Smooth muscle cell (in vitro differentiated cells): ENCODE measurements around the gene PTPRN2. TPM values are rescaled to one million over a fixed set of nuclear protein-coding genes. Genes with fewer than 3 reads are reported as not detected.
"Not testable (repeated sequence)": the region's sequence is repeated elsewhere in the genome, so short reads cannot be mapped to it uniquely, and the experiment has no call there.

ENCODE experiments used
- DNase-seq: peaks from one replicate; lab custom pipeline; 2025; ENCODE audit not compliant: unreplicated experiment; lab: John Stamatoyannopoulos, UW
- H2AFZ ChIP-seq: fragments of 200-600 bp; sonication (generic); 2 replicates; pipeline ENCODE4 v1.6.0; 2016; ENCODE audit warnings: antibody characterized with exemption, low read depth, mild to moderate bottlenecking
- H3F3A ChIP-seq: fragments of 200-600 bp; sonication (generic); 2 replicates; pipeline ENCODE4 v1.6.0; 2017; ENCODE audit warnings: antibody characterized with exemption, low read depth
- H3K27ac ChIP-seq: fragments of 200-600 bp; sonication (generic); 2 replicates; pipeline ENCODE4 v1.5.1; 2016; ENCODE audit warnings: low read depth, mild to moderate bottlenecking
- H3K27me3 ChIP-seq: fragments of 200-600 bp; sonication (generic); 2 replicates; pipeline ENCODE4 v1.6.1; 2016; ENCODE audit warnings: low read depth, mild to moderate bottlenecking
- H3K36me3 ChIP-seq: fragments of 200-600 bp; sonication (generic); 2 replicates; pipeline ENCODE4 v1.5.1; 2016; ENCODE audit warnings: low read depth
- H3K4me1 ChIP-seq: fragments of 200-600 bp; sonication (generic); 2 replicates; pipeline ENCODE4 v1.5.1; 2016; ENCODE audit warnings: low read depth
- H3K4me2 ChIP-seq: fragments of 200-600 bp; sonication (generic); 2 replicates; pipeline ENCODE4 v1.6.0; 2016; ENCODE audit warnings: mild to moderate bottlenecking
- H3K4me3 ChIP-seq: fragments of 200-600 bp; sonication (generic); 2 replicates; pipeline ENCODE4 v1.5.1; 2016; ENCODE audit warnings: mild to moderate bottlenecking
- H3K79me2 ChIP-seq: fragments of 200-600 bp; sonication (generic); 2 replicates; pipeline ENCODE4 v1.6.0; 2016; ENCODE audit warnings: low read depth, mild to moderate bottlenecking
- H3K9ac ChIP-seq: fragments of 200-600 bp; sonication (generic); 2 replicates; pipeline ENCODE4 v1.6.0; 2016; ENCODE audit warnings: low read depth
- H3K9me3 ChIP-seq: fragments of 200-600 bp; sonication (generic); replicated peaks from 2 replicates; pipeline ENCODE4 v1.5.1; 2016; ENCODE audit warnings: low read depth
- H4K20me1 ChIP-seq: fragments of 200-600 bp; sonication (generic); 2 replicates; pipeline ENCODE4 v1.6.0; 2016; ENCODE audit warnings: low read depth
- WGBS: methylation state at CpG from one replicate; pipeline ENCODE4 v1.1.7; 2016; ENCODE audit warnings: low lambda C conversion rate; 5-methylcytosine and 5-hydroxymethylcytosine counted together
- polyA plus RNA-seq: library from polyadenylated mRNA; unstranded; fragments of >200 nt; fragmentation: Nextera tagmentation; extraction: Ambion mirVana; gene quantifications from 2 replicates; pipeline ENCODE4 v1.2.1, GENCODE V29; 2016
- total RNA-seq: library from RNA; depleted of rRNA; stranded (reverse); fragments of >200 nt; gene quantifications from 2 replicates; pipeline ENCODE4 v1.2.3, GENCODE V29; 2014
- TF ChIP-seq, protein P1 (sequence below): fragments of 200-600 bp; sonication (generic); IDR thresholded peaks from 2 replicates; pipeline ENCODE4 v1.5.1; 2017; ENCODE audit warnings: borderline replicate concordance, mild to moderate bottlenecking, antibody characterized with exemption; ENCODE audit not compliant: insufficient read depth, poor library complexity, severe bottlenecking

The PTPRN2 gene
- total and polyA plus RNA-seq, 2 experiments from 2014 or later: 0.09 to 0.87 TPM

DNA sequence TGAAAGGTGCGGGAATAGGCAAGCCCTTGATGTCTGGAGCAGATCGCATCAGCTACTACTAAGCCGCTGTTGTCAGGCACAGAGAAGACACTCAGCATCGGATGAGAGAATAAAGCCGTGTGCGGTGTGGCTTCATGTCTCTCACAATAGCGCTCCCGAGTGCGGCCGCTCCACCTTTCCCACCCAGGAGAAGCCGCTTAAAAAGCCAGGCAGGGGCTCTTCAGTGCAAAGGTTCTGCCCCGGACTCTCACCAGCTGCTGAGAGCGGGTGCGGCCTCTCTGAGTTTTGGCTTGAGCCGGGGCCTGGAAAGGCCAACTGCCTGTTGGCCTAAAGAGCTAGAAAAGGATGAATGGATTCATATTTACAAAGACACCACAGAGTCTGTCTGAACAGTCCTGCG, 650.2 kb downstream of the PTPRN2 start:
- Histone ChIP-seq H3K79me2 (no peaks in the 10 kb centered on the region), H4K20me1 (no peaks in the 10 kb centered on the region), H3K36me3 (no peaks in the 10 kb centered on the region), H3F3A (peaks cover 14% of the 10 kb centered on the region), H3K9me3 (peaks cover 2% of the 10 kb centered on the region), H3K4me1 (no peaks in the 10 kb centered on the region), H3K27me3 (no peaks in the 10 kb centered on the region), H3K27ac (no peak overlapping the region), H3K9ac (no peak overlapping the region), H3K4me3 (no peak overlapping the region), H3K4me2 (no peak overlapping the region), H2AFZ (no peak overlapping the region)
- TF ChIP-seq, protein P1, sequence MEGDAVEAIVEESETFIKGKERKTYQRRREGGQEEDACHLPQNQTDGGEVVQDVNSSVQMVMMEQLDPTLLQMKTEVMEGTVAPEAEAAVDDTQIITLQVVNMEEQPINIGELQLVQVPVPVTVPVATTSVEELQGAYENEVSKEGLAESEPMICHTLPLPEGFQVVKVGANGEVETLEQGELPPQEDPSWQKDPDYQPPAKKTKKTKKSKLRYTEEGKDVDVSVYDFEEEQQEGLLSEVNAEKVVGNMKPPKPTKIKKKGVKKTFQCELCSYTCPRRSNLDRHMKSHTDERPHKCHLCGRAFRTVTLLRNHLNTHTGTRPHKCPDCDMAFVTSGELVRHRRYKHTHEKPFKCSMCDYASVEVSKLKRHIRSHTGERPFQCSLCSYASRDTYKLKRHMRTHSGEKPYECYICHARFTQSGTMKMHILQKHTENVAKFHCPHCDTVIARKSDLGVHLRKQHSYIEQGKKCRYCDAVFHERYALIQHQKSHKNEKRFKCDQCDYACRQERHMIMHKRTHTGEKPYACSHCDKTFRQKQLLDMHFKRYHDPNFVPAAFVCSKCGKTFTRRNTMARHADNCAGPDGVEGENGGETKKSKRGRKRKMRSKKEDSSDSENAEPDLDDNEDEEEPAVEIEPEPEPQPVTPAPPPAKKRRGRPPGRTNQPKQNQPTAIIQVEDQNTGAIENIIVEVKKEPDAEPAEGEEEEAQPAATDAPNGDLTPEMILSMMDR: no peak
- WGBS: 96% methylated on average over 16 of the region's 16 CpGs
- DNase-seq: no peak

- H3K4me2 ChIP-seq: no peak overlapping the region
- no peaks in the 10 kb centered on the region for H3K4me1 ChIP-seq
- no peaks in the 10 kb centered on the region for H3K79me2 ChIP-seq
- peaks cover 5% of the 10 kb centered on the region for H3K9me3 ChIP-seq
- H3K9ac ChIP-seq: no peak overlapping the region
- no peak for DNase-seq
- WGBS: 75% methylated on average over 8 of the region's 8 CpGs
- H3F3A ChIP-seq: peaks cover 18% of the 10 kb centered on the region
- TF ChIP-seq, protein P1: no peak
- no peak overlapping the region for H2AFZ ChIP-seq
- no peaks in the 10 kb centered on the region for H4K20me1 ChIP-seq
- no peaks in the 10 kb centered on the region for H3K36me3 ChIP-seq
- H3K27ac ChIP-seq: no peak overlapping the region
- no peak overlapping the region for H3K4me3 ChIP-seq
- H3K27me3 ChIP-seq: no peaks in the 10 kb centered on the region
These were observed 650.6 kb downstream of the PTPRN2 start for GRCh38 chr7:157936976-157937375.

DNA sequence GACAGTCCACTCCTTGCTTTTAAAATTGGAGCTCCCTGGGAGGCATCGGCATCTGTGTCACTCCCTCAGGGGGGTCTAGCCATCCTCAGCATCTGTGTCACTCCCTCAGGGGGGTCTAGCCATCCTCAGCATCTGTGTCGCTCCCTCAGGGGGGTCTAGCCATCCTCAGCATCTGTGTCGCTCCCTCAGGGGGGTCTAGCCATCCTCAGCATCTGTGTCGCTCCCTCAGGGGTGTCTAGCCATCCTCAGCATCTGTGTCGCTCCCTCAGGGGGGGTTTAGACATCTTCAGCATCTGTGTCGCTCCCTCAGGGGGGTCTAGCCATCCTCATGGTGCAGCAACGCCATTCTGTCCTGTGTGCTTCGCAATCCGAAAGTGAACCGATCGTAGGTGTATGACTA, 651.9 kb downstream of the PTPRN2 start:
- H3K4me2 ChIP-seq, H3K9me3 ChIP-seq, H3K27ac ChIP-seq, H3K79me2 ChIP-seq, H3K4me1 ChIP-seq, H4K20me1 ChIP-seq, H2AFZ ChIP-seq, DNase-seq, H3K4me3 ChIP-seq, H3K9ac ChIP-seq, H3K36me3 ChIP-seq, H3K27me3 ChIP-seq: not testable (repeated sequence)
- H3F3A ChIP-seq: peaks cover 21% of the 10 kb centered on the region
- WGBS: 87% methylated on average over 11 of the region's 11 CpGs

GRCh38 chr7:157933219-157934155, 654.1 kb downstream of the PTPRN2 start:
- H3K27ac ChIP-seq, DNase-seq, H3K9me3 ChIP-seq, H2AFZ ChIP-seq, H3K79me2 ChIP-seq, H3K9ac ChIP-seq, H3K36me3 ChIP-seq, H3K4me2 ChIP-seq, H3K4me3 ChIP-seq, H3K27me3 ChIP-seq, H4K20me1 ChIP-seq, H3K4me1 ChIP-seq: not testable (repeated sequence)
- H3F3A ChIP-seq: peaks cover 21% of the 10 kb centered on the region
- 80% methylated on average over 6 of the region's 6 CpGs for WGBS
